NCI-H2196 (cell line): ENCODE measurements around the gene DCST1.

Experiments used
- DNase-seq: peaks from one replicate; lab custom pipeline; 2025; ENCODE audit not compliant: unreplicated experiment; lab: John Stamatoyannopoulos, UW

DCST1 gene

DNA sequence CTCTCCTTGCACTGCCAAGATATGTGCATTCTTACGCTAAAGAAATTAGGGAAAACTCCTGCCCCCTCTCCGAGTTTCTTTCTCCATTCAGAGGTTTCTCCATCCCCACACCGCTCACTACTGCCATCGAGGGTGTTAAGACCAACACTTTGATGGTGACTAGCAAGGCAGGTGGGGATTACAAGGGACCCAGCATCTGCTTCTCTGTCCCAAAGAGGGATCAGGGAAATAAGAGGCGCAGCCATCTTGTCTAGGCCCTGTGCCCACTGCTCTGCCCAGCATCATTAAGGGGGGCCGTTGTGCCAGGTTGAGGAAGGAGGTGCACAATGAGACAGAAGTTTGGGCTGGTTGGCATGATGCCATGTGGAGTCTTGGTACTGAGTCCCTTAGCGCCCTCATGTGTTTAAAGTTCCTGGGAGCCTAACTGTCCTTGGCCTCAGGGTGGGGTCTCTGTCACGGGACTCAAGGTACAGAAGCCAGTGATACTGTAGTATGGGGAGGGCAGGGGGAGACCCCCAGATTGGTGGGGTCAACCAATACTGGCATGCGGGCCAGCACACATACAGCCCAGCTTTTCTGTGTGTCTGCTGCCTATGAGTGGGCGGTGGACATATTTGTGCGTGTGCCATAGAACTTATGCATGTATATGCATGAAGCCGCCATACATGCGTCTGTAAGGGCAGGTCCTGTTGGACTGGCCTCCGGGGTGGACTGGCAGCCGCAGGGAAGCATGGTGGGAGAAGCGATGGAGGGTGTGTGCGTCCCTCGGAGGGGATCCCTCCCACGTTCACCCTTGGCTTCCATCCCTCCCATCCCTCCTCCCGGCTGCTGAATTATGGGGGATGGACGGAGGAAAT is 50.5 kb downstream of the DCST1 start:
- peak; percentile 76 for DNase-seq

DNA sequence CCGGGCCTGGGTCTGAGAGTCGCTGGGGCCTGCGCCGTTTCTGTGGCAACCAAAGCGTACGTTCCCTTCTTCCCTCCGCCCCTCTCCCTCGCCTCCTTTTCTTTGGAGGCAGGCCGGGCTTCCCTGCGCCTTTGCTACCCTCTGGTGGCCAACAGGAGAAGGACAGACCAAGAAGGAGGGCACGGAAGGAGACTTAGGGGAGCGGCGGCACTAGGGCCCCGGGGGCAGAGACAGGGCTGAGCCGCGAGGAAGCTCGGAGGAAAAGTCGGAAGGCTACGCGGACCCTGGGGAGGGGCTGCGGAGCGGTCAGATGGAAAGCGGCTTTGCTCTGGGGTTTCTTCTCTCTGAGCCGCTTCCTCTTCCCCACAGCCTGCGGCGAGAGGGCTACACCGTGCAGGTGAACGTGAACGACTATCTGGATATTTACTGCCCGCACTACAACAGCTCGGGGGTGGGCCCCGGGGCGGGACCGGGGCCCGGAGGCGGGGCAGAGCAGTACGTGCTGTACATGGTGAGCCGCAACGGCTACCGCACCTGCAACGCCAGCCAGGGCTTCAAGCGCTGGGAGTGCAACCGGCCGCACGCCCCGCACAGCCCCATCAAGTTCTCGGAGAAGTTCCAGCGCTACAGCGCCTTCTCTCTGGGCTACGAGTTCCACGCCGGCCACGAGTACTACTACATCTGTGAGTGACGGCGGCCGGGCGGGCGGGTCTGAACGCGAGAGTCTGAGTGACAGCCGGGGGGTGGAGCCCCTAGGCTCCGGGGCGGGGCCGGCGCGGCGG is 51.3 kb downstream of the DCST1 start:
- peak; percentile 90 for DNase-seq

GRCh38 chr1:155085504-155086127 is 52.0 kb downstream of the DCST1 start:
- peak; percentile 21 for DNase-seq

GRCh38 chr1:155086128-155086741 is 52.6 kb downstream of the DCST1 start:
- DNase-seq = peak; percentile 59

DNA sequence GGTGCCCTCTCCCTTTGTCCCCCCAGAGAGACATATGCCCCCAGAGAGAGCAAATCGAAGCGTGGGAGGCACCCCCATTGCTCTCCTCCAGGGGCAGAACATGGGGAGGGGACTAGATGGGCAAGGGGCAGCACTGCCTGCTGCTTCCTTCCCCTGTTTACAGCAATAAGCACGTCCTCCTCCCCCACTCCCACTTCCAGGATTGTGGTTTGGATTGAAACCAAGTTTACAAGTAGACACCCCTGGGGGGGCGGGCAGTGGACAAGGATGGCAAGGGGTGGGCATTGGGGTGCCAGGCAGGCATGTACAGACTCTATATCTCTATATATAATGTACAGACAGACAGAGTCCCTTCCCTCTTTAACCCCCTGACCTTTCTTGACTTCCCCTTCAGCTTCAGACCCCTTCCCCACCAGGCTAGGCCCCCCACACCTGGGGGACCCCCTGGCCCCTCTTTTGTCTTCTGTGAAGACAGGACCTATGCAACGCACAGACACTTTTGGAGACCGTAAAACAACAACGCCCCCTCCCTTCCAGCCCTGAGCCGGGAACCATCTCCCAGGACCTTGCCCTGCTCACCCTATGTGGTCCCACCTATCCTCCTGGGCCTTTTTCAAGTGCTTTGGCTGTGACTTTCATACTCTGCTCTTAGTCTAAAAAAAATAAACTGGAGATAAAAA is 53.4 kb downstream of the DCST1 start:
- no peak for DNase-seq

GRCh38 chr1:155091071-155092051 is 57.7 kb downstream of the DCST1 start:
- DNase-seq = peak; percentile 84

GRCh38 chr1:155092131-155092530 is 58.5 kb downstream of the DCST1 start:
- DNase-seq = no peak

DNA sequence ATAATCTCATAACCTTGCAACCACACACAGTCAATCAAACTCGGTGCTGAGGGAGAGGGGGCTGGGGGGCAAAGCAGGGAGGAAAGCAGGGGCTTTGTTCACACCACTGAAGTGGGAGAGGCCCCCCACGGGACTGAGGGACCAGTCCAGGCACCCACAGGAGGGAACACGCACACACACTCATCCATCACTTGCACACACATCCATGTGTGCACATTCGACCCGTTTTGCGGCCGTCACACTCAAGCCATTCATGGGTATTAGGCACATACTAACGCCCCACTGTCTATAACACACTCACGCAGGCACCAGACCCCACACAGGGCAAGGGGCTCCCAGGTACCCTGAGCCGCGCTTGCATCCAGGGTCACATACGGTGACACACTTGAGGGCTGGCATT is 59.0 kb downstream of the DCST1 start:
- DNase-seq = no peak

DNA sequence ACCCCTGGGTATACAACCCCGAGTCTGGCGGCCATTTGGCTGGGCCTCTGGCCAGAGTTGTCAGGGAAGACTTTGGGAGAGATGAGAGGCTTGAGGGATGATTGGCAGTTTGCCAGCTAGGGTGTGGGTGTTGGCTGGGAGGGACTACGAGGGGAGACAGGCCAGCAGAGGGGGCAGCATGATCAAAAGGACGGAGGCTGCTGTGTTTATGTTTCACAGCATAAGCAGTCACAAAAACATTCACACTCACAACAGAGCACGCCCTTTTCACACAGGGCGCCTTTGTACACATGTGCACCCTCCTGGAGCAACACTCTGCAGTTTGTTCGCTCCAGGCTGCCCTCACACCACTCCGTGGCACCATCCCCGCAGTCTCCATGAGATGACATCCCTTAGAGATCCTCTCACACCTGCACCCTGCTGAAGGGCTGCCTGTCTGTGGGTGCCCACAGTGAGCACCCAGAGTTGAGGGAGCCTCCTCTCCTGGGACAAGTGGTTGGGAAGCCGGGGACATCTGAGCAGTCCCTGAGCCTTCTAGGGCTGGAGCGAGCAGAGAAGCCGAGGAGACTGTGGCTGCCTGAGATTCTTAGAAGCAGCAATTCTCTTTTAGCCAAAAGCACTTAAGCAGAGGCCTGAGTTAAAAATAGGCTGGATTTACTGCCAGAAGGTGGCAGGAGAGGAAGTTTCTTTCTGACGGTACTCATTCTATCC is 60.4 kb downstream of the DCST1 start:
- peak; percentile 73 for DNase-seq

DNA sequence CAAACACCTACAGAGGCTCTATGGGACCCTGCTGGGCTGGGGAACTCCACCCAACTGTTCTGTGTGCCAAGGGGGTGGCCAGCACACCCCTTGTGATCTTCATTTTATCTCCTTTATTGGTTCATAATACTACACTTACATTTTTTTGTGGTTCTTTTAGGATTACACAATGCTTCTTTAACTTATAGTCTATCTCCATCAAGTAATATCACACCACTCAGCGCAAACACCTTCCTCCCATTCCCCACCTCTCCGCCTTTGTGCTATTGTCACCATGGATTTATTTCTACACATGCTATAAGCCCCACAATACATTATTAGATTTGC is 61.0 kb downstream of the DCST1 start:
- DNase-seq = no peak

DNA sequence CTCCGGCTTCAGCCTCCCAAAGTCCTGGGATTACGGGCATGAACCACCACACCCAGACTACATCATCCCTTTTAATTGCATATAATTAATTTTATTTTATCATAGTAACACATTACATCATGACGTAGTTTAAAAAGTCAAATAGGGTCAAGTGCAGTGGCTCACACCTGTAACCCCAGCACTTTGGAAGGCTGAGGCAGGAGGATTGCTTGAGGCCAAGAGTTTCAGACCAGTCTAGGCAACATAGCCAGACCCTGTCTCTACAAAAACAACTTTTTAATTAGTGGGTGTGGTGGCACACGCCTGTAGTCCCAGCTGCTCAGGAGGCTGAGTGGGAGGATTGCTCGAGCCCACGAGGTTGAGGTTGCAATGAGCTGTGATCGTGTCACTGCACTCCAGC is 65.7 kb downstream of the DCST1 start:
- no peak for DNase-seq
